Keratinocyte (primary cell): Measurements from ENCODE around the gene ZBTB4.

ENCODE experiments used
- EZH2 ChIP-seq: IDR thresholded peaks from one replicate; pipeline ENCODE4 v1.6.1; 2012; ENCODE audit warnings: inconsistent platforms, mild to moderate bottlenecking, low read length, moderate library complexity
- TF ChIP-seq, protein P1 (sequence below), 3 experiments: IDR thresholded peaks in 1 of 3; conservative IDR thresholded peaks in 1 of 3; optimal IDR thresholded peaks in 1 of 3; 2 replicates in 2 of 3; 3 replicates in 1 of 3; pipeline versions ENCODE3 to v1.5.1; 2011; ENCODE audit warnings: low read length in 3 of 3, mild to moderate bottlenecking in 3 of 3, moderate library complexity in 2 of 3, control low read depth in 1 of 3, inconsistent platforms in 1 of 3; ENCODE audit not compliant: insufficient read depth in 2 of 3; ENCODE audit errors: extremely low read depth in 1 of 3

DNA sequence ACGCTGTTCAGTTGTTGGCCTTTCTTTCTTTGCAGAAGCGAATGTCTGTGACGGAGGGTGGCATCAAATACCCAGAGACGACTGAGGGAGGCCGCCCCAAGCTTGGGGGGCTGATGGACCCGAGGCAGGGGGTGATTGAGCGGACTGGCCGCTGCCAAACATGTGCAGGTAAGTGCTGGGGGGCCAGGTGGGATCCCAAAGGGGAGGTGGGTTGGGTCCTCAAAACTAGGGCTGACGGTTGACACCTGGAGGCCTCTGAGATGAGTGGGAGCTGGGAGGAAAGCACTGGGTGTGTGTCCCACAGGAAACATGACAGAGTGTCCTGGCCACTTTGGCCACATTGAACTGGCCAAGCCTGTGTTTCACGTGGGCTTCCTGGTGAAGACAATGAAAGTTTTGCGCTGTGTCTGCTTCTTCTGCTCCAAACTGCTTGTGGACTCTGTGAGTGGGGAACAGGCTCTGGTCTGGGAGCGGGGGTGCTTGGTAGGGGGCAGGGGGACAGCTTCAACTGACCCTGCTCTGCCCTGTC is 16.5 kb upstream of the ZBTB4 start:
- TF ChIP-seq, protein P1, sequence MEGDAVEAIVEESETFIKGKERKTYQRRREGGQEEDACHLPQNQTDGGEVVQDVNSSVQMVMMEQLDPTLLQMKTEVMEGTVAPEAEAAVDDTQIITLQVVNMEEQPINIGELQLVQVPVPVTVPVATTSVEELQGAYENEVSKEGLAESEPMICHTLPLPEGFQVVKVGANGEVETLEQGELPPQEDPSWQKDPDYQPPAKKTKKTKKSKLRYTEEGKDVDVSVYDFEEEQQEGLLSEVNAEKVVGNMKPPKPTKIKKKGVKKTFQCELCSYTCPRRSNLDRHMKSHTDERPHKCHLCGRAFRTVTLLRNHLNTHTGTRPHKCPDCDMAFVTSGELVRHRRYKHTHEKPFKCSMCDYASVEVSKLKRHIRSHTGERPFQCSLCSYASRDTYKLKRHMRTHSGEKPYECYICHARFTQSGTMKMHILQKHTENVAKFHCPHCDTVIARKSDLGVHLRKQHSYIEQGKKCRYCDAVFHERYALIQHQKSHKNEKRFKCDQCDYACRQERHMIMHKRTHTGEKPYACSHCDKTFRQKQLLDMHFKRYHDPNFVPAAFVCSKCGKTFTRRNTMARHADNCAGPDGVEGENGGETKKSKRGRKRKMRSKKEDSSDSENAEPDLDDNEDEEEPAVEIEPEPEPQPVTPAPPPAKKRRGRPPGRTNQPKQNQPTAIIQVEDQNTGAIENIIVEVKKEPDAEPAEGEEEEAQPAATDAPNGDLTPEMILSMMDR (optimal IDR thresholded peaks at IDR 0.05 in 1 of 3, IDR thresholded peaks at IDR 0.05 in 1 of 3, conservative IDR thresholded peaks at IDR 0.05 in 1 of 3; ENCODE audit: extremely low read depth in 1 of 3, insufficient read depth in 2 of 3, low read length in 3 of 3): no peak
- TF ChIP-seq EZH2: no peak
